GM12891 (cell line): ENCODE data around the gene KIF1A.
"Not testable (repeated sequence)": the region's sequence is repeated elsewhere in the genome, so short reads cannot be mapped to it uniquely, and the experiment has no call there.

ENCODE experiments used
- DNase-seq: peaks from one replicate; pipeline ENCODE4 v3.0.0; 2011; ENCODE audit warnings: low spot score; ENCODE audit not compliant: insufficient read length
- FAIRE-seq: peaks from 2 replicates; lab custom pipeline; 2011; peaks lifted over from hg19 to GRCh38; lab: Jason Lieb, UNC
- PAX5 ChIP-seq: IDR thresholded peaks from 2 replicates; pipeline ENCODE4 v1.6.1; 2011; ENCODE audit warnings: low read length, moderate library complexity, mild to moderate bottlenecking; ENCODE audit not compliant: insufficient read depth, severe bottlenecking
- POLR2A ChIP-seq: IDR thresholded peaks from 2 replicates; pipeline ENCODE4 v1.6.1; 2011; ENCODE audit warnings: low read depth, low read length, control low read depth
- POLR2AphosphoS5 ChIP-seq: IDR thresholded peaks from 2 replicates; pipeline ENCODE4 v1.6.1; 2011; ENCODE audit warnings: low read depth, low read length, control low read depth
- POU2F2 ChIP-seq: IDR thresholded peaks from 2 replicates; pipeline ENCODE4 v1.6.1; 2011; ENCODE audit warnings: low read depth, mild to moderate bottlenecking, control low read depth, low read length, moderate library complexity
- SPI1 ChIP-seq: IDR thresholded peaks from 2 replicates; pipeline ENCODE4 v1.6.1; 2011; ENCODE audit warnings: low read depth, low read length, control low read depth
- TAF1 ChIP-seq: IDR thresholded peaks from 2 replicates; pipeline ENCODE4 v1.6.1; 2011; ENCODE audit warnings: low read depth, low read length, control low read depth

Gene KIF1A

DNA sequence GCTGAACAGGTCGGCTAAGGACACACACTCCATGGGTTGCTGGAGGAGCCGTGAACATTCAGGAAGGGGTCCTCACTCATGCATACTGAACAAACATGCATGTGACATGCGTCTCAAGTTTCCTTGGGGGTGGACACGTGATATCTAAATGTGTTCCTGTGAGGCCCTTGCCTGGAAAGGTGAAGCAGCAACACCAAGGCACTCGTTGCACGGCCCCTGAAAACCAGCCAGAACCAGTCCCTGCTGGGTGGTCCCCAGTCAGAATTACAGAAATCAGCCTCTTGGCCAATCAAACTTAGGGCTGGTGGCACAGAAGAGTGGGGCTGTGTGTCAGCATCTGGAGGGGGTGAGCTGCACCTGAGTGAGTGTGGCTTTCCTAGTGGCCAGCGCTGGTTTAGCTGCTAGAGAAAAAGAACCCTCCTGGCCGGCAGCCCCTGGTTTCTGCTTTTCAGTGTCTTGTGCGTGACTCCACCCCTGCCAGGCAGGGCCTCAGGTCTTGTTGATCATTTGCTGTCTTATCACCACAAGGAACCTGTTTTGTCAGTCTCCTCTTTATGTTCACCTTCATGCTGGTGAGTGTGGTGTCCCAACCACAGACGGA lies 134.1 kb downstream of the KIF1A start:
- DNase-seq (no peak), FAIRE-seq (no peak)
- TF ChIP-seq TAF1 (no peak), POLR2AphosphoS5 (no peak), PAX5 (no peak), POU2F2 (no peak), POLR2A (no peak), SPI1 (no peak)

DNA sequence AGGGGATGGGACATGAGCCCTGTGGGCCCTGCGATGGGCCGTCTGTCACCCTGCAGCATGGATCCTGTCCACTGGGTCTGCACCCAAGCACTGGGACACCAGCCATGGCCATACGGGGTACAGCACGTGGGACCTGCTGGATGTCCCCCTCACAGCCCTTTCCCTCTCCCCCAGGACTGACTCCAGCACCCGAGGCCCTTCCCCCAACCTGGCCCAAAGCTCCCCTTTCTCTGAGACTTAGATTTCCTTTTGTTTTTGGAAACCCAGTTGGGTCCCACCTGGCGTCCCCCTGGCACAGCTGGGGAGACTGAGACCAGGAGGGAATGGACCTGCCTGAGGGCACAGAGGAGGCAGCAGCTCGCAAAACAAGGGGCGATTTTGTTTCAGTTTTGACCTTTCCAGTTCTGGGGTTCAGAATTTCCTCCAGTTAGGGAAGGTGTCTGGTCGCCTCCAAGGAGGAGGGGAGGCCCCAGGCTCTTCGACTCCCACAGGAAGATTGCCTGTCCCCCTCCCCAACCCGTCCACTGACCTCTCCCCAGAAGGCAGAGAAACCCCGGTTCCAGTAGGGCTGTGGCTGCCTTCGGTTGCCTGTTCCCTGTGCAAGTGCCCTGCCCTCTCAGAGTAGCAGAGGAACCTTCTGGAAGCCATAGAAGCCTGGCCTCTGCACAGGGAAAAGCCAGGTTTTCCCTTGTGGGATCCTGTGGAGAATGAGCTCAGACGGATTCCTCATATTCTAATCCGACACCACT lies 135.9 kb downstream of the KIF1A start:
- not testable (repeated sequence) for FAIRE-seq

DNA sequence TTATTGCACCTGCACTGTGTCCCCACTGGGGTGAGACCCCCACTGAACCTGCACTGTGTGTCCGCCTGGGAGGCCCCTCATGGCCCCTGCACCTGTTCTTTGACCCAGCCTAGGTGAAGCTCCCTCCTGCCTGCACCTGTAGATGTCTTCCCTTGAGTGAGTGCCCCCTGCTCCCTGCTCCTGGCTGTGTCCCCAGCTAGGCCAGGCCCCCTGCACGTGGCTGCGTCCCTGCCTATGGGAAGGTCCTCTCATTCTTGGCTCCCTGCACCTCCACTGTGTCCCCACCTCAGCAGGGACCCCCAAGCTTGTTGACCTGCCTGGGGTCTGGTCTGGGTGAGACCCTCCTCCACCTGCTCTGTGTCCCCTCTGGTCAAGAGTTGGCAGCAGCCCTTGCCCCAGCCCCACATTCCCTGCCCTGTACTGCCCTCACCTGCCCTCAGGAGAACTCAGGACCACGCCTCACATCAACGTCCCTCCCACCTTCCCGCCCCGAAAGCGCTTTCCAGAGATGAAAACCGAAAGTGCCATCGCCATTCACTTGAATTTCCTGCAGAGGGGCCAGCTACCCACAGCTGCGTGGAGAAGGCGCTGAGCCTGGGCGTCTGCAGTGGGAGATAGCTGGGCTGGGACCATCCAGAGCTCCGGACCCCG lies 136.6 kb downstream of the KIF1A start:
- not testable (repeated sequence) for DNase-seq
- peak; percentile 87 for FAIRE-seq

More for the DNA sequence above, 135.9 kb downstream of the KIF1A start:
- DNase-seq: not testable (repeated sequence)

DNA sequence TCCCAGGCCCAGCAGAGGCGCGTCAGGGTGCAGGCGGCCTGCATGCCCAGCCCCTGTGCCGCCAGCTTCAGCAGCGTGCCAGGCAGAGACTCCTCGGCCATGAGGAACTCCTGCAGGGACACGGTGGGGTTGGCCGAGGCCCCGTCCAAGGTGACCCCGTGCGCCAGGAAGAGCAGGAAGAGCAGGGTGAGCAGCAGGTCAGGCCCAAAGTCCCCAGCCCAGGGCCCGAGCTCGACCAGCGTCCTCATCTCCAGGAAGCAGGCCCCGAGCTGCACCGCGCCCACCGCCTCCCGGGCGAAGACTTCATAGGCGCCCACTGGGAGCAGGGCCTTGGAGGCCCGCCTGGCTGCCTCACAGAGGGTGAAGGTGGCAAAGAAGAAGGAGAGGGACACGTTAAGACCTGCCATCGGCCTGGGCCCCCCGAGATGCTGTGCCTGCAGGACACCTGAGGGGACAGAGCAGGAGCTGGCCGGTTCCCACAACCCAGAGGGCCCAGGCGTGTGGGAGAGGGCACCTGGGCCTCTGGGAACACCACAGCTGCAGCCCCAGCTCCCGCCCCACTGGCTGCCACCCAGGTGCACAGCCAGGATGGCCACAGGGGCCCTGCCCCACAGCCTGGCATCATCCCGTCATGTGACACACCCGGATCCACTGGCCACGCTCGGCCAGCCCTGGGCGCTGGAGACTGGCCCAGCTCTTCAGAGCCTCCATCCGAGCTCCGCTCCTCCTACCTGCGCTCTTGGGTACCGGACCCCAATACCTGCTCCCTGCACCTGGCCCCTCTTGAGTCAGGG lies 137.4 kb downstream of the KIF1A start, which contains the start of gene AQP12B:
Gene AQP12B (minus strand): TSS at position 455 of the 794 bp plus-strand sequence. CDS start 48 bp downstream, at position 407.
- peak; percentile 41 for FAIRE-seq
- DNase-seq: not testable (repeated sequence)

DNA sequence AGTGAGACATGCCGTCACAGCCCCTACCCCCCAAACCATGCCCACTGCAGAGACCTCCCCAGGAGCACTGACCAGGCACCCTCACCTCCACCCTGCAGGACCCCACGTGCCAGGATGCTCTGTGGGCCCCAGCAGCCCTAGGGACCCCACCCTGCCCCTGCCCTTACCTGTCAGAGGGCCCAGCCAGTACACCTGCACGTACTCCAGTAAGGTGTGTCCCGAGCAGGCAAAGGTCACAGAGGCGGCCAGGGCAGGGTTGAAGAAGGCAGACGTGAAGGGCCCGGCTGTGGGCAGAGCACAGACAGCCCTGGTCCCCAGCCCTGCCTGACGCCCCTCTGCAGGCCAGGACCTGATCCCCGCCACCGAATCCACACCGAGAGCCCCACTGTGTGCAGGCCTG lies 139.8 kb downstream of the KIF1A start:
- DNase-seq, FAIRE-seq: not testable (repeated sequence)

DNA sequence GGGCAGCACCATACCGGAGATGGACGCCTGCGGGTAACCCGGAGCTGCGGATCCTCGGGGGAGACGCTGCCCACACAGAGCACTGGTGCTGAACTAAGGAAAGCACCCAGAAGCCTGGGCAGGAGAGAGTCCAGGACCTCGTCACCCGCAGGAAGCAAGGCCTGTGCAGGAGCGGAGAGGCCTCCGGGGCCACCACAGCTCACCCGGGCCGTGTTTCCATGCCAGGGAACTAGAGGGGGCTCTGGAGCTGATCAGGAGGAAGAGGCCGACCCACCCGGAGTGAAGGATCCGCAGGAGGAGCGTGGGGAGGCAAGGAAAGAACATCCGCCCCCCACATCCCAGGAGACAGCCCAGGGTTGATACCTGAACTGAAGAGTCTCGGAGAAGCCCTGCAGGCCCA lies 141.1 kb downstream of the KIF1A start:
- not testable (repeated sequence) for FAIRE-seq, DNase-seq

DNA sequence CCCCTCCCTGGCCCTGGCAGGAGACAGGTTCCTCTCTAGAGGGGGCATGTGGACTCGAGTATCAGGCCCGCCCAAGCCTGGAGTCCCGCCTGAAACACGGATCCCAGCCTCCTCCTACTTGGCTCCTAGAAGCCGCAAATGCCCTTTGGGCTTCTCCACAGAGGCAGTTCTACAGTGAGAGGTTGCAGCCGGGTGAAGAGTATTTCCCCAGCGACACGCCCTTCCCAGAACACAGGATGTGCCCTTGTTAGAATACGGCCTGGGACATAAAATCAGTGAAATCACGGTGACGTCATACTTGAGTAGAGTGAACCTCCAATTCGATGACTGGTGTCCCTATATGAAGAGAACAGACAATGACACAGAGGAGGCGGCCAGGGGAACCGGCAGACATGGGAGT lies 142.0 kb downstream of the KIF1A start:
- DNase-seq, FAIRE-seq: not testable (repeated sequence)

DNA sequence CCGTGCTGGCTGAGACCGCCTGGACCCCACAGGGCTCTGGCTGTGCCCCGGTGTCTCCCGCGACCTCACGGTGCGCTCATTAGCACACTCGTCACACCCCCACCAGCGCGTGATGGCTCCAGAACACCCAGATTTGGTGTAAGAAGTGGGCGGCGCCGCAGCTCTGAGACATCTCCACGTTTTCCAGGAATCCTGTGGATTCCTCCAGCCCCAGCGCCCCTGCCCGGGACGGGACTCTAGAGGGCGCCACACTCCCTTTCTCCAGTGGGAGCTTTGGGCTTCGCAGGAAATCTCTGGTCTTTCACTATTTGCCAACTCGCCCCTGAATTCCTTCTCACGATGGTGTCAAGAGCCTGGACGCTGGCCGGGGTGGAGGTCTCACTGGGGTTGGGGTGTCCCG lies 144.7 kb downstream of the KIF1A start:
- FAIRE-seq: peak; percentile 57
- DNase-seq: not testable (repeated sequence)

DNA sequence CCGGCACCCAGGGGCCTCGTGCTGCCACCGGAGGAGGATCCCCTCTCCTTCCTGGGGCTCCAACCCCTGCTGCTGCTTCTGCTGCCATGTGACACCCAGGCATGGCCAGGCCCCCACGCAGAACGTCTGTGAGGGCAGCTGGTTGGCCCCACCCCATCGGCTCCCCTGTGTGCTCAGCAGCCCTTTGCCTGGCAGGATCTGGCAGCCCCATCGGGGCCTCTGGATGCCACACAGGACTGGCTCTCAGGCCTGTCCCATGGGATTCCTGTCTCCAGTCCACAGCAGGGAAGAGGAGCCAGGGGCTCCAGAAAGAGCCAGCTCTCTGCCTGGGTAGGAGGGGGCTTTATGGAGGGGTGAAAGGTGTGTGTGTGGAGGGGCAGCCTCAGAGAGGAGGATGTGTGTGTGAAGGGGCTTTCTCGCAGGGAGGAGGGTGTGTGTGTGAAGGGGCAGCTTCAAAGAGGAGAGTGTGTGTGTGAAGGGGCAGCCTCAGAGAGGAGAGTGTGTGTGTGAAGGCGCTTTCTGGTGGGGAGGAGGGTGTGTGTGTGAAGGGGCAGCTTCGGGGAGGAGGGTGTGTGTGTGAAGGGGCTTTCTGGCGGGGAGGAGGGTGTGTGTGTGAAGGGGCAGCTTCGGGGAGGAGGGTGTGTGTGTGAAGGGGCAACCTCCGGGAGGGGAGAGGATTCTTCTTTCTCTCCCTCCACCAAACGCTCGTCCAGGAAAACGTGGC lies 145.4 kb downstream of the KIF1A start:
- not testable (repeated sequence) for DNase-seq, FAIRE-seq

DNA sequence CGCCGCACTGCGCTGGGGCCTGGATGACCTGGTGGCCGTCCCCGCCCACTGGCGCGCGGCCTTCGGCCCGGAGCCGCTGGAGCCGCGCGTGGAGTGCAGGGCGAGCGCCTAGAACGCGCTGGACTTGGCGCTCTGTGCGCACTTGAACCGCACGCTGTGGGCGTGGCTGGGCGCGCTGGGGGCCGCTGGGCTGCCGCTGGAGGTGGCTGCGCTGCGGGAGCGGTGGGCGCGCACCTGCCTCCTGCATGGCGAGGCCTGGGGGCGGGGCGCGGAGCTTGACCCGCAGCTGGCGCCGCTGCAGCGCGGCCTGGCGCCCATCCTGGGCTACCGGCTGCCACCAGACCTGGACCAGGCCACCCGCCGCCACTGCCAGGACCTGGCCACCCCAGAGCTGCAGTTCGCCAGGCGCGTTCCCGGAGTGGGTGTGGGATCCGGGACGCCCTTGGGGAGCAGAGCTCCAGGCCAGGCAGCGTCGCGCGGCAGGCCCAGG lies 147.3 kb downstream of the KIF1A start:
- FAIRE-seq (no peak), DNase-seq (no peak)
- TF ChIP-seq PAX5 (no peak), POLR2A (no peak), POLR2AphosphoS5 (no peak), TAF1 (no peak), SPI1 (no peak)

DNA sequence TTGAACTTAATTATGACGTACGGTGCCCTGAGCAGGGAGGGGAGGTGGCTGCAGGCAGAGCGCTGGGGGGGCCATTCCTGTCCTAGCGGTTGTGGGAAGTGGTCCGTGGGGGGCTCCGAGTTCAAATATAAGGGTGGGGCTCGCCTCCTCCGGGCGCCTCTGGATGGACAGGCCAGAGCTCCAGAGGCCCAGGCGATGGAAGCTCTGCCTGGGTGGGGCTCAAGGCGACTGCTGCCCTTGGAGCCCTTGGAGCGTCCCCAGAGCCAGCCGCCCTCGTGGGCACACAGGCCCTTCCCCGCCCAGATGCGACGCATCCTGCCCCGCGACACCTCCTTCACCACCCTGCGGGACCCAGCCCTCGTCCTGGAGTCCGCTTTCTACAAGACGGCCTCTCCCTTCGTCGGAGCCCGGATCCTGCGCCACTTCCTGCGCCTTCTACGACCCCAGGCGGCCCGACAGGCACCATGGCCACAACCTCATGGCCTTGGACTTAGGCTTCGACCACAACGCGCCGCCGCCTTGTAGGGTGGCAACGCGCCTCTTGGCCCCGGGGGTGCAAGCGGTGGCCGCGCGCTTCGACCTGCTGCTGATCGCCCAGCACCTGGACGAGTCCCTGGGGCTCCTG lies 147.8 kb downstream of the KIF1A start:
- no peak for TF ChIP-seq POU2F2
- no peak for DNase-seq
- no peak for FAIRE-seq
